Measurements from ENCODE around the gene HDX. TPM values are rescaled to one million over a fixed set of nuclear protein-coding genes. Genes with fewer than 3 reads are reported as not detected.
"Not testable (repeated sequence)": the region's sequence is repeated elsewhere in the genome, so short reads cannot be mapped to it uniquely, and the experiment has no call there.

HDX gene, protein sequence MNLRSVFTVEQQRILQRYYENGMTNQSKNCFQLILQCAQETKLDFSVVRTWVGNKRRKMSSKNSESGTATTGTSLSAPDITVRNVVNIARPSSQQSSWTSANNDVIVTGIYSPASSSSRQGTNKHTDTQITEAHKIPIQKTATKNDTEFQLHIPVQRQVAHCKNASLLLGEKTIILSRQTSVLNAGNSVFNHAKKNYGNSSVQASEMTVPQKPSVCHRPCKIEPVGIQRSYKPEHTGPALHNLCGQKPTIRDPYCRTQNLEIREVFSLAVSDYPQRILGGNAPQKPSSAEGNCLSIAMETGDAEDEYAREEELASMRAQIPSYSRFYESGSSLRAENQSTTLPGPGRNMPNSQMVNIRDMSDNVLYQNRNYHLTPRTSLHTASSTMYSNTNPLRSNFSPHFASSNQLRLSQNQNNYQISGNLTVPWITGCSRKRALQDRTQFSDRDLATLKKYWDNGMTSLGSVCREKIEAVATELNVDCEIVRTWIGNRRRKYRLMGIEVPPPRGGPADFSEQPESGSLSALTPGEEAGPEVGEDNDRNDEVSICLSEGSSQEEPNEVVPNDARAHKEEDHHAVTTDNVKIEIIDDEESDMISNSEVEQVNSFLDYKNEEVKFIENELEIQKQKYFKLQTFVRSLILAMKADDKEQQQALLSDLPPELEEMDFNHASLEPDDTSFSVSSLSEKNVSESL
- total RNA-seq: 0.87 TPM
- long read RNA-seq: 0 reads

DNA sequence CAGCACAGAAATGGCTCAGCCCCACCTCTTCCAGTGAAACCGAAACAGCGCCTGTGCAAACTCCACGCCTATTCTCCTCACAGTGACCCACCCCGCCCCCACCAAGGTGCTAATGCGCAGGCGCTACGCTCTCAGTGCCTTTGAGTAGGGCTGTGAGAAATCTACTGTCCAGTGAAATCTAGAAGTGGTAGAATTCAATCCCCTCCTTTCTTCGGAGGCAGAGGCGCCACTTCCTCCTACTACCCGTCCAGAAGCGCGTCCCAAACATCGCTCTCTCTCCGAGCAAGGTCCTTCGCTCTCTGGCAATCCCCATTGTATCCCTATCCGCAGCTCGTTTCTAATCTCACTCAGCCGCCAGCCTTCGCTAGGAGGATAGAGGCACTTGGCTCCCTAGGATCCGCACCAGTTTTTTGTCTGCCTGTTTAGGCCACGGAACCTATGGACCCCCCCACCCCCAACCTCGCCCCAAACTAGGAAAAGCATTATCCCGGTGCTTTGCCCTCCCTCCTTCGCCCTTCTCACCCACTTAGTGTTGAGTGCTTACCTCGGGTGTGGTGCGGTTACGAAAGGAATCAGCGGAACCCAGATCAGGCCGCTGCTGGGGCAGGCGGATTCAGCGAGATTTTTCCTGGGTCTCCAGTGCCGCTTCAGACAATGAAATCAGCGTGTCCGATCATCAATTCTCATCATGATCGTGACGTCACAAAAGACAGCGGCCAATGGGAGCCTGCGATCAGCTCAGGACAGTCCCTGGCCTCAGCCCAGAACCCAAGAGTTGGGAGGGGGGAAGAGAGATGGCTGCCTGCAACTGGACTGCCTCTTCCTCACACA, at the start of gene HDX:
TSS of gene HDX (minus strand) at position 656 of the 831 bp plus-strand sequence. CDS start 27,056 bp downstream, outside the sequence.
- peak; percentile 87 for DNase-seq (ENCODE audit: missing footprints)
- peak; percentile 100 for ATAC-seq
- intact Hi-C loops (cut with DNase I): no loop called here

DNA sequence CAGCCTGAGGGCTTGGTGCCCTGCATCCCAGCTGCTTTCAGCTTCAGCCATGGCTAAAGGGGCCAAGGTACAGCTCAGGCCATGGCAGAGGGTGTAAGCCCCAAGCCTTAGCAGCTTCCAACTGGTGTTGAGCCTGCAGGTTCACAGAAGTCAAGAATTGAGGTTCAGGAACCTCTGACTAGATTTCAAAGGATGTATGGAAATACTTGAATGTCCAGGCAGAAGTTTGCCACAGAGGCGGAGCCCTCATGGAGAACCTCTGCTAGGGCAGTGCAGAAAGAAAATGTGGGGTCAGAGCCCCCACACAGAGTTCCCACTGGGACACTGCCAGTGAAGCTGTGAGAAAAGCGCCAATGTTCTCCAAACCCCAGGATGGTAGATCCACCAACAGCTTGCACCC, 39.1 kb upstream of the HDX start:
- intact Hi-C loops (cut with DNase I); ATAC-seq; DNase-seq (ENCODE audit: missing footprints): not testable (repeated sequence)

DNA sequence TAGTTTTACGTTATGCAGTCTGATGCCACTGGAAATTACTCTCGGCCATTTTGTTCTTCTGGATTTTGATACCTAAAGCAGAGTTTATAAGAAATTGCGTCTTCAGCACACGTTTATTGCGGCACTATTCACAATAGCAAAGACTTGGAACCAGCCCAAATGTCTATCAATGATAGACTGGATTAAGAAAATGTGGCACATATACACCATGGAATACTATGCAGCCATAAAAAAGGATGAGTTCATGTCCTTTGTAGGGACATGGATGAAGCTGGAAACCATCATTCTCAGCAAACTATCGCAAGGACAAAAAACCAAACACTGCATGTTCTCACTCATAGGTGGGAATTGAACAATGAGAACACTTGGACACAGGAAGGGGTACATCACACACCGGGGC, 35.4 kb upstream of the HDX start:
- DNase-seq (ENCODE audit: missing footprints); ATAC-seq: not testable (repeated sequence)

DNA sequence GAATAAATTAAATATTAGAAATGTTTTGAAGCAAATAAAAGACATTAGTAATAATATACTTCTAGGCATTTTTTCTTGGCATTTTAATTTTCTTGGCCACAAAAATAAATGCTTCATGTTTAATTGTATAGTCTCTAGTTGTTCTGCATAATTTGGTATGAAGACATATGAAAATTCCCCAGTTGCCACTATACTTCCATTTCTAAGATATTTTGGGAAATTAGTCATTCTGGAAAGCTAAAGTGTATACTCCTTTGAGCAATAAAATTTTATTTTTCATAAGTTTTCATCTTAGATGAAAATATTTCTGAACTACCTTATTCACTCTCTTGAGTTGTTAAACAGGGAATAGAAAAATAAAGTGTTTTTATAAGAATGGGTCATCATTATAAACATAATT, 13.8 kb downstream of the HDX start:
- ATAC-seq (no peak), DNase-seq (ENCODE audit: missing footprints) (no peak)
- intact Hi-C loops (cut with DNase I): no loop called here

More for the DNA sequence above, 35.4 kb upstream of the HDX start:
- intact Hi-C loops (cut with DNase I): not testable (repeated sequence)

DNA sequence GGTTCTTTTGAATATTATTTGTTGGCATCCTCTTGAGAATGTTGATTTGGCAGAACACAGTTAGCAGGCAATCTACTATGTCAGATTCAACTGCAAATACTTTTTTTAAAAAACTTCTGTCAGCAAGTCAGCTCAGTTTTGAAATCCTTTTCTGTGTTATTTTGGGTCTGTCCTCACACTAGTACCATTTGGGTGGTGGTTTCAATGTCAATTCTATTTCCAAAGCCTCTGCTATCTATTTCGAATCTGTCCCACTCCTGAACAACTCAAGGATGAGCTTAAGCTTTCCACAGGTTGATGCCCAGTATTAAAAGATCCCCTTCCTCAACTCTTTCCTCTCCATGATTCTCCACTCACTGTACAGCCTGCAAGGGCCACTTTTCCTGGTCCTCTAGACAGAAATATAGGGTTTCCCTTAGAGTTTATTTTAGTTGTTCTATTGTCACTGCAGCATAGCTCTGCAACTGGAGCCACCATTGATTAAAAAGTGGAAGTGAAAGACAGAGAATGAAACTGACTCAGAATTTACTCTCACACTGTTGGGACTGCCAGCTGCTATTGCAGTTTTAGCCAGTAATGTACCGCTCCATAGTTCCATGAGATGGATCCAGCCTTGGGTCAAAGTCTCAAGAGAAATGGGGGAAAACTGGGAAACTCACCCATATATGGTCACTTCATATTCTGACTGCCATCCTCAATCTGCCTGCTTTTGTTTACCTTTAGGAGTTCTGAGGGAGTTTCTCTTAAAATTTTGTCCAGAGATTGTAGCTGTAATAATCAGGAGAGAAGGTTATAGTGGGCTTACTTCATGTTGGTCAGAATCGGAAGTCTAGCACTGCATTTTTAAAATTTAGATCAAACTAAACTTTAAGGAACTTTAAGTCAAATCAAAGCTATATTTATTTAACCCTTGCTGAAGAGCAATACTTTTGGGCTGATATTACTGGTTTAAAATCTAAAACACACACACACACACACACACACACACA, 14.6 kb downstream of the HDX start:
- DNase-seq (ENCODE audit: missing footprints) (no peak), ATAC-seq (no peak)
- intact Hi-C loops (cut with DNase I): no loop called here

DNA sequence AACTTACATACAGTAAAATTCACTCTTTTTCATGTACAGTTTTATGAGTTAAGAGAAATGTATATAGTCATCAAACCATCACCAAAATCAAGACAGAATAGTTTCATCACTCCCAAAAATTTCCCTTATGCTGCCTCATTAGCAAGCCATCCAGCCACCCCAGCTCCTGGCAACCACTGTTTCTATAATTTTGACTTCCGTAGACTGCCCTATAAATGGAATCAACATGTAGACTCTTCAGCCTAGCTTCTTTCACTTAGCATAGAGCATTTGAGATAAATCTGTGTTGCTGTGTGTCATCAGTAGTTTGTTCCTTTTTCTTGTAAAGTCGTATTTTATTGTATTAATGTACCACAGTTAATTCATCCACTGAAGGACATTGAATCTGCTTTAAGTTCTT, 23.2 kb downstream of the HDX start:
- no peak for DNase-seq (ENCODE audit: missing footprints)
- intact Hi-C loops (cut with DNase I): no loop called here
- ATAC-seq: no peak

DNA sequence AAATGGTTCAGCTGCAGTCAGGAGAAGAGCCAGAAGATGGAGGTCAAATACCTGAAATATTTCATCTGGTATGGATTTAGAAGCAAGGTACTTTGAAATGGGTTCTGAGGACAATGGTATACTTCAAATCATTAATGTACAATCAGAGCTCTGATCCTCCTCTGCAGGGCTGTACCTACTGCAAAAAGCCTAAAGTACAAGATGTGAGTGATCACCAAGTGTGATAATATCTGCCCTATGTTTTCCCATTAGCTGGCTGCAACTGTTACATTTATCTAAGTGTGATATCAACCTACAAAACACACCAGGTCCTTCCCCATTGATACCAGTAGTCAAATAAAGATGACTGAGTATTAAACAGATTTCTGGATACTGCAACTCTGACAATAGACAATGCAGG, 25.1 kb downstream of the HDX start:
- no peak for ATAC-seq
- intact Hi-C loops (cut with DNase I): no loop called here
- DNase-seq (ENCODE audit: missing footprints): no peak

DNA sequence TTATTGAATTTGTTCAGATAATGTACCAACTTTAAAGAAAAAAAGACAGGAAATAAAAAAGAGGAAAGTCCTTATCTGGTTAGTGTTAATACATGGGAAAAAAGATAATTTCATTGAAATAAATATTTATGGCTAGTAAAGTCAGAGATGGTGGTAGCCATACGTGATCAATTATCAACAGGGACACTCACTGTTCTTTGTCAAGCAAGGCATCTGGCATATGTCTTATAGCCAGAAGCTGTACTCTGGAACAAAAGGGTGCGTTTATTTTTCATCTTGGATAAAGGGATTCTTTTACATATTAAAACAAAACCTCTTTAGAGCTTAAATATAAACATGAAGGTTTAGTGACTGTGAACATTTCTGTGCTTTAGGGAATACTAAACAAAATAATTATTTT, 26.7 kb downstream of the HDX start:
- no peak for ATAC-seq
- intact Hi-C loops (cut with DNase I): no loop called here
- no peak for DNase-seq (ENCODE audit: missing footprints)

DNA sequence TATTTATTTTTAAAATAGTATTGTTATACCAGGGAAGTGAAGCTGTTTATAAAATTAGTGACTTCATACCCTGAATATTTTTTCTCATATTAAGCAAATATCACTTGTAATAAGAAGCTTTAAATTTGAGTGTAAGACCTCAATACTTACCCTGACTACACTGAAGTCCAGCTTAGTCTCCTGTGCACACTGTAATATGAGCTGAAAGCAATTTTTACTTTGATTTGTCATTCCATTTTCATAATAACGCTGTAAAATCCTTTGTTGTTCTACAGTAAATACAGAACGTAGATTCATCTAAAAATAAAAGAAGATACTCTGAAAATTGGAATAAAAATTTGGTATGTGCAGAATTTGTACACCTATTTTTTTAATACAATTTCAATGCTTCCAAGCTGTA, 27.2 kb downstream of the HDX start:
- ATAC-seq: no peak
- intact Hi-C loops (cut with DNase I): no loop called here
- DNase-seq (ENCODE audit: missing footprints): no peak

DNA sequence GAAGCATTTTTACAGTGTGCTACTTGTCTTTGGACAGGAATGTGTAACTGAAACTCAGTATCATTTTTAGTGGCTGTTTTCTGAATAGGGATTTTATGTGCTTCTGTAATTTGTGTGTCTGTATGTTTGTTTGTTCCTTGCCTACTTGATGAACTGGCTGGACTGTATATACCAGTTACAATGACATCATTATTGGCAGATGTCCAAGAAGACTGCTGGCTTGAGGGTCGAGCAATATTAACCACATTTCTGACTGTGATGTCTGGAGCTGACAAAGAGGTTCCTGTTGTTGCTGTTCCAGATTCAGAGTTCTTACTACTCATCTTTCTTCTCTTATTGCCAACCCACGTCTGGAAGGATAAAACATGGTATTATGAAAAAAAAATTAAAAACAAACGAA, 33.0 kb downstream of the HDX start:
- no peak for ATAC-seq
- no peak for DNase-seq (ENCODE audit: missing footprints)
- intact Hi-C loops (cut with DNase I): no loop called here

DNA sequence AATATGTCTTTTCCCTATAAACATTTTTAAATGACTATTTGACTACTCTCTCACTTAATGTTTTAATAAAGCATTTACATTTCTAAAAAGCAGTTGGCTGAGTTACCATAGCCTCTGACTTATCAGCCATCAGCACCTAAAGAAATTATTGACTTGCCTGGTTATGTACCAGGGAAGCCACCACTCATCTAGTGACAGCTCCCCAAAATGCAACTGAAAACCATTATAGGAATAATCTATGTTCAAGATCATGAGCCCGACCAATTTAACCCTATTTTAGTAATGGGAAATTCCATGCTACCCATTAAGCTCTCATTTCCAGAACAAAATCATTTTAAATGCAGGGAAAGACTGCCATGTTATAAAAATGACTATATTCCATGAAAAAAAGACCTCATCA, 34.4 kb downstream of the HDX start:
- no peak for ATAC-seq
- intact Hi-C loops (cut with DNase I): no loop called here
- DNase-seq (ENCODE audit: missing footprints): no peak

DNA sequence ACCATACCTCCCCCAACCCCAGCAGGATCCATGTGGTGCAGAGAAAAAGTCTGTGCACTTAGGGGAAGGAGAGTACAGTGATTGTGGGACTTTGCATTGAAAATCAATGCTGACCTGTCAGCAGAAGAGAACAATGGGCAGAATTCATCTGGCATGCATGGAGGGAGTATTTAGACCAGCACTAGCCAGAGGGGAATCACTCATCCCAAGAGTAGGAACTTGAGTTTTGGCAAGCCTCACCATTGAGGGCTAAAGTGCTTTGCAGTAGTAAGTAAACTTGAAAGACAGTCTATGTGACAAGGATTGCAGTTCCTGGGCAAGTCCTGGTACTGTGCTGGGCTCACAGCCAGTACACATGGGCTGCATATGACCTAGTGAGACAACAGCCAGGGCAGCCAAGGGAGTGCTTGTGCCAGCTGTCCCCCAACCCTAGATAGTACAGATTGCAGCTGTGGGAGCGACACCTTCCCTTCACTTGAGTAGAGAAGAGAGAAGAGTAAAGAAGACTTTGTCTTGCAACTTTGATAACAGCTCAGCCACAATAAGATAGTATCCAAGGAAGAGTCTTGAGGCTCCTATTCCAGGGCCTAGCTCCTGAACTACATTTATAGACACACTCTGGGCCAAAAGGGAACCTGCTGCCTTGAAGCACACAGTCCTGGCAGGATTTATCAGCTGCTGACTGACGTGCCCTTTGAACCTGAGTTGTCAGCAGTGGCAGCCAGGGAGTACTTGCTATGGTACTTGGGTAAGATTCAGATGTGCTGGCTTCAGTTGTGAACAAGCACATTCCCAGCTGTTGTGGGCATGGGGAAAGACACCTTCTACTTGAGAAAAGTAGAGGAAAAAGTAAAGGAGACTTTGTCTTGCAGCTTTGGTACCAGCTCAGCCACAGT, 48.7 kb downstream of the HDX start:
- DNase-seq (ENCODE audit: missing footprints): no peak
- ATAC-seq: no peak

DNA sequence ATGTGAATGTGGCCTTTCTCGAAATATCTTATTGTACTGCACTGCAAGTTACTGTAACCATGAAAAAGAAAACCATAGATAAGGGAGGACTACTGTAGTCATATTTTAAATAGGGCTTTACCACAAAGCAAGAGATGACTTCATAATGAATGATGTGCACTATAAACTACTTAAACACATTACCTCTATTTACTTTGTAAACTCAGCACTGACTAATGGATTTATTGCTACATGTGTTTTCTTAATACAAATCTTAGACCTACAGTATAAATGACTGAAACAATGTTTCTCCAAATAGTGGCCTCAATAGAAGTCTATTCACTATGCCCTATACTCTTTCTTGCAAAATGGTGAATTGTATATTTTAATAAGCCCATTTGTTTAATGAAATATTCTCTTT, 61.1 kb downstream of the HDX start:
- intact Hi-C loops (cut with DNase I): no loop called here
- ATAC-seq (no peak), DNase-seq (ENCODE audit: missing footprints) (no peak)

More for the DNA sequence above, 48.7 kb downstream of the HDX start:
- intact Hi-C loops (cut with DNase I): no loop called here

DNA sequence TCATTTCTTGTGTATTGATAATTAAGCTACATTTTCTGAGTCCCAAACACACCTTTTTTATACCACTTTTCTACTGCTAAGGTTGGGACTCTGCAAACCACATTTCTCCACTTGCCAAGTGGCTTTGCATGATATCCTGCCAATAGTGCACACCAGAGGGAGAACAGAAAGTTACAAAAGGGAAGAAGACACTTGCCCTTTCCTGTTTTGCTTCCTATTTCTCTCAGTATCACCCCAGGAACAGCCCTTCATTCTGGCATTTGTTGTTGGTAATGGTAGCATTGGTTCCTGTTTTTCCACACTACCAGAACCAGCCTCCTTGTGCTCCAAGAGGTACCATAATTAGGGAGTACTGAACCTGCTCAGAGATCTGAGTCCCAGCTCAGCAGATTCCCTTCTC, 87.1 kb downstream of the HDX start:
- intact Hi-C loops (cut with DNase I): no loop called here
- DNase-seq (ENCODE audit: missing footprints) (no peak), ATAC-seq (no peak)

DNA sequence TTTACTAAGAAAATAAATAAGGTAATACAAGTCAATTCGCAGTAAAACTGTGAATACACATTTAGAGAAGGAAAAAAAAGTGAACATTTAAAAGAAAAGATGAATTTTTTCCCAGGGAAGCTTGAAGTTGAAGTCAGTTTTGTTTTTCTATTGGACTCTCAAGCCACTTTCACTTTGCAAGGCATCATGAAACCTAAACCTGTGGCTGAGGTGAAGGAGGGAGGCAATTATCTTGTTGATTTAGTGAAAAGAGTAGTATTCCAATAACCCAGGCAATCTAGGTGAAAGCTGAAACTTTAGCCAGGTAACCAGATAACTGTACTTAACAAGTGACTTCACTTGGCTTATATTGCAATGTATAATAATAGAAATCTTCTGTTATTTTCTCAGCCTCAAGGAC, 138.6 kb downstream of the HDX start:
- DNase-seq (ENCODE audit: missing footprints): no peak
- no peak for ATAC-seq
- intact Hi-C loops (cut with DNase I): no loop called here

DNA sequence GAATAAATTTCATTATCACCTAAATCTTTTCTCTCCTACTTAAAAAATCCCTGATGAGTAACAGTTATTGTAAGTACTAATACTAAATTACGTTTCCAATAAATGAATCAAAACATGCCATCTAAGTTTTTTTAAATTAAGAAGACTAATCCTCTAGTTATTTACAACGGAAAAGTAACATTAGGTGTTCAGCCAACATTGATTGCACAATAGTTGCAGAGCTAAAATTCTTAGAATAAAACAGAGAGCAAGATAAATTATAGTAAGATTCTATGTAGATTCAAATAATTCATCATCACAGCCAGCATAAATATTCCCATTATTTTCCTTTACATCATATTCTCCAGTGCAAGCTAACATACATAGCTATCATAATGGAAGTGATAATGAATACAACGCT, 139.2 kb downstream of the HDX start:
- ATAC-seq: no peak
- DNase-seq (ENCODE audit: missing footprints): no peak
- intact Hi-C loops (cut with DNase I): no loop called here

DNA sequence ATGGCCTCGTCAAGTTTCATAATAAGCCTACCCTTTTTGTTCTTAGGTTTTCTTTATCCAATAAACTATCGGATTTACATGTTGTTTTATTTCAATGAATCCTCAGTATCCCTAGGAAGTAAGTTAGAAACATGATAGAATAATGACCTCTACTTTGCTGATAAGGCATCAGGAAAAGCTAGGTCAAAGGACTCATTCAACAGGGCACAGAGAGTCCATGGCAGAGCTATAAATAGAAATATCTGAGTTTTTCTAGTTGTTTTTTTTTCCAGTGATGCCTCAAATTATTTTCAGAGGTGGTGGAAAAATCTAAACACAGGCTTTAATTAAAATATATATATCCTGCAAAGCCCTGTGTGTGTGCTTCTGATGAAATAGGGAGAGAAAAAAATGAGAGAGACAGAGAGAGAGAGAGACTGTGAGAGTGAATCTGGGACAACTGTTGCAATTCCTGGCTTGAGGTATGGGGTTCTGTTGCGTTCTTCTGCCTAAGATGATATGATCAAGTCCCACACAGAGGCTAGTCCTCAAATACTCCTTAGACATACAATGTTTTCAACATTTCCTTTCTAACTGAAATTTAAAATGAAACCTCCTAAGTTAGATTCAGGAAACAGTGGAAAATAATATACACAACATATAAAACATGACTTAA, 139.9 kb downstream of the HDX start:
- ATAC-seq (peak; percentile 72), DNase-seq (ENCODE audit: missing footprints) (no peak)
- intact Hi-C loops (cut with DNase I): no loop called here
